ENCODE data around the gene SLC44A5. TPM values are rescaled to one million over a fixed set of nuclear protein-coding genes. Genes with fewer than 3 reads are reported as not detected.

SLC44A5 gene
- total RNA-seq, 4 donors from 2014 or later, result 1.1 to 17.7 (median 5.8) TPM

GRCh38 chr1:75166821-75167220, 444.1 kb downstream of the SLC44A5 start:
- Histone ChIP-seq H3K27me3 (no peaks in the 10 kb centered on the region), H3K9me3 (no peaks in the 10 kb centered on the region), H3K27ac (no peak overlapping the region), H3K36me3 (no peaks in the 10 kb centered on the region), H3K4me3 (no peak overlapping the region), H3K4me1 (no peaks in the 10 kb centered on the region)
- 85% methylated on average over 4 of the region's 4 CpGs for WGBS
- TF ChIP-seq EP300 (IDR thresholded peaks at IDR 0.05) (no peak), POLR2AphosphoS5 (IDR thresholded peaks at IDR 0.05) (no peak), POLR2A (IDR thresholded peaks at IDR 0.05) (no peak)
- TF ChIP-seq, protein P1, sequence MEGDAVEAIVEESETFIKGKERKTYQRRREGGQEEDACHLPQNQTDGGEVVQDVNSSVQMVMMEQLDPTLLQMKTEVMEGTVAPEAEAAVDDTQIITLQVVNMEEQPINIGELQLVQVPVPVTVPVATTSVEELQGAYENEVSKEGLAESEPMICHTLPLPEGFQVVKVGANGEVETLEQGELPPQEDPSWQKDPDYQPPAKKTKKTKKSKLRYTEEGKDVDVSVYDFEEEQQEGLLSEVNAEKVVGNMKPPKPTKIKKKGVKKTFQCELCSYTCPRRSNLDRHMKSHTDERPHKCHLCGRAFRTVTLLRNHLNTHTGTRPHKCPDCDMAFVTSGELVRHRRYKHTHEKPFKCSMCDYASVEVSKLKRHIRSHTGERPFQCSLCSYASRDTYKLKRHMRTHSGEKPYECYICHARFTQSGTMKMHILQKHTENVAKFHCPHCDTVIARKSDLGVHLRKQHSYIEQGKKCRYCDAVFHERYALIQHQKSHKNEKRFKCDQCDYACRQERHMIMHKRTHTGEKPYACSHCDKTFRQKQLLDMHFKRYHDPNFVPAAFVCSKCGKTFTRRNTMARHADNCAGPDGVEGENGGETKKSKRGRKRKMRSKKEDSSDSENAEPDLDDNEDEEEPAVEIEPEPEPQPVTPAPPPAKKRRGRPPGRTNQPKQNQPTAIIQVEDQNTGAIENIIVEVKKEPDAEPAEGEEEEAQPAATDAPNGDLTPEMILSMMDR (IDR thresholded peaks at IDR 0.05), result no peak
- DNase-seq (ENCODE audit: low spot score in 2 of 2), result no peak

GRCh38 chr1:75165264-75165663, 445.6 kb downstream of the SLC44A5 start:
- H3K9me3 ChIP-seq, result no peaks in the 10 kb centered on the region
- no peaks in the 10 kb centered on the region for H3K36me3 ChIP-seq
- TF ChIP-seq POLR2AphosphoS5 (IDR thresholded peaks at IDR 0.05) (no peak), POLR2A (IDR thresholded peaks at IDR 0.05) (no peak), EP300 (IDR thresholded peaks at IDR 0.05) (no peak)
- TF ChIP-seq, protein P1 (IDR thresholded peaks at IDR 0.05), result no peak
- H3K4me1 ChIP-seq, result no peaks in the 10 kb centered on the region
- no peak overlapping the region for H3K4me3 ChIP-seq
- no peak overlapping the region for H3K27ac ChIP-seq
- no peaks in the 10 kb centered on the region for H3K27me3 ChIP-seq
- no peak for DNase-seq (ENCODE audit: low spot score in 2 of 2)

GRCh38 chr1:75159154-75159553, 451.8 kb downstream of the SLC44A5 start:
- WGBS, result 77% methylated on average over 3 of the region's 3 CpGs
- TF ChIP-seq EP300 (IDR thresholded peaks at IDR 0.05) (no peak), POLR2A (IDR thresholded peaks at IDR 0.05) (no peak), POLR2AphosphoS5 (IDR thresholded peaks at IDR 0.05) (no peak)
- TF ChIP-seq, protein P1 (IDR thresholded peaks at IDR 0.05), result no peak
- Histone ChIP-seq H3K27ac (no peak overlapping the region), H3K9me3 (no peaks in the 10 kb centered on the region), H3K4me3 (no peak overlapping the region), H3K36me3 (no peaks in the 10 kb centered on the region), H3K27me3 (no peaks in the 10 kb centered on the region), H3K4me1 (no peaks in the 10 kb centered on the region)
- DNase-seq (ENCODE audit: low spot score in 2 of 2), result no peak

Other genes starting within 250 kb of the SLC44A5 start
- gene ACADM, start 113.6 kb upstream of the SLC44A5 start, total RNA-seq, result 10 to 100 TPM; 25.3 to 46.5 (median 40.5) TPM
- gene RABGGTB, start 175.1 kb upstream of the SLC44A5 start, total RNA-seq, result 10 to 100 TPM; 40.1 to 92.1 (median 42.2) TPM
- gene MSH4, start 185.8 kb upstream of the SLC44A5 start, total RNA-seq, result under 1 TPM in 1 of 4 donors, not detected in 3; 0.21 TPM

Measured in suprapubic skin (tissue), 4 donors.